T-cell (primary cell): Measurements from ENCODE around the gene NEK9. TPM values are rescaled to one million over a fixed set of nuclear protein-coding genes. Genes with fewer than 3 reads are reported as not detected.
A peak's percentile ranks its signal among the peaks of the same experiment; 100 is the strongest.

Source experiments
- ATAC-seq, 4 experiments: fragments of 200-7000 bp in 3 of 4; fragments of 150-1000 bp in 1 of 4; cut with Tn5 transposase; replicated peaks in 1 of 4; 1 replicate in 3 of 4; 2 replicates in 1 of 4; pipeline ENCODE4 v1.10.0; 2021; ENCODE audit warnings: moderate library complexity in 3 of 4, mild to moderate bottlenecking in 2 of 4, moderate number of reproducible peaks in 1 of 4
- CTCF ChIA-PET, 2 donors: fragments of 300-600 bp; sonication (Branson Sonifier 250); formaldehyde crosslinking; loops; one replicate each; lab custom pipeline; 2022; ENCODE audit warnings: antibody characterized with exemption in 2 of 2; lab: Charles Lee
- POLR2A ChIA-PET, 2 donors: fragments of 300-600 bp; sonication (Branson Sonifier 250); formaldehyde crosslinking; loops; one replicate each; lab custom pipeline; 2022; ENCODE audit warnings: antibody characterized with exemption in 2 of 2; lab: Charles Lee
- DNase-seq, 35 experiments: peaks; one replicate each; pipeline versions ENCODE4 v3.0.0 to v3.0.0-alpha.2; 2013 to 2023
- H3K27ac ChIP-seq: one replicate; pipeline ENCODE4 v1.5.1; 2013; ENCODE audit warnings: low read length
- H3K27me3 ChIP-seq, 2 experiments: replicated peaks in 1 of 2; 1 replicate in 1 of 2; 2 replicates in 1 of 2; pipeline versions ENCODE4 v1.6.1 to v1.7.0; 2013; ENCODE audit warnings: low read length in 1 of 2, mixed read lengths in 1 of 2; ENCODE audit not compliant: control insufficient read depth in 2 of 2, insufficient read depth in 2 of 2; ENCODE audit errors: extremely low read depth in 1 of 2
- H3K36me3 ChIP-seq, 2 donors: 1 replicate in 1 of 2; 2 replicates in 1 of 2; pipeline versions ENCODE4 v1.6.1 to v1.7.0; 2013; ENCODE audit warnings: low read length in 1 of 2; ENCODE audit not compliant: control insufficient read depth in 2 of 2, insufficient read depth in 1 of 2; ENCODE audit errors: extremely low read depth in 1 of 2
- H3K4me1 ChIP-seq, 2 experiments: 1 replicate in 1 of 2; 2 replicates in 1 of 2; pipeline versions ENCODE4 v1.6.1 to v1.7.0; 2013; ENCODE audit warnings: low read length in 2 of 2, mixed read lengths in 1 of 2; ENCODE audit not compliant: insufficient read depth in 2 of 2, control insufficient read depth in 1 of 2; ENCODE audit errors: extremely low read depth in 1 of 2
- H3K4me3 ChIP-seq, 2 donors: 1 replicate in 1 of 2; 2 replicates in 1 of 2; pipeline versions ENCODE4 v1.5.1 to v1.7.0; 2013; ENCODE audit warnings: mild to moderate bottlenecking in 2 of 2, low read length in 1 of 2, moderate library complexity in 1 of 2; ENCODE audit not compliant: control insufficient read depth in 1 of 2; ENCODE audit errors: extremely low read depth in 1 of 2
- H3K9me3 ChIP-seq: 2 replicates; pipeline ENCODE4 v1.7.0; 2013
- H3K27ac Mint-ChIP-seq, 2 donors: one replicate each; pipeline ENCODE4 v1.8.0; 2020 to 2021; ENCODE audit warnings: mild to moderate bottlenecking in 2 of 2, mixed read lengths in 2 of 2
- H3K27me3 Mint-ChIP-seq, 2 donors: one replicate each; pipeline ENCODE4 v1.8.0; 2021 to 2022; ENCODE audit warnings: mixed read lengths in 2 of 2
- H3K36me3 Mint-ChIP-seq: one replicate; pipeline ENCODE4 v1.8.0; 2021; ENCODE audit warnings: mixed read lengths
- H3K4me1 Mint-ChIP-seq, 3 donors: one replicate each; pipeline ENCODE4 v1.8.0; 2020 to 2022; ENCODE audit warnings: mixed read lengths in 3 of 3, mild to moderate bottlenecking in 1 of 3
- H3K4me3 Mint-ChIP-seq, 3 donors: one replicate each; pipeline ENCODE4 v1.8.0; 2020 to 2022; ENCODE audit warnings: mild to moderate bottlenecking in 3 of 3, mixed read lengths in 3 of 3, moderate library complexity in 3 of 3
- H3K9me3 Mint-ChIP-seq, 3 donors: one replicate each; pipeline ENCODE4 v1.8.0; 2020 to 2022; ENCODE audit warnings: mixed read lengths in 3 of 3
- WGBS: methylation state at CpG from one replicate; pipeline ENCODE4 v1.1.5; 2013; ENCODE audit warnings: missing lambda C conversion rate; ENCODE audit not compliant: insufficient coverage; 5-methylcytosine and 5-hydroxymethylcytosine counted together
- total RNA-seq, 35 experiments: library from RNA in 6 of 35; stranded (reverse) in 6 of 35; fragments of 120-200 nt in 1 of 35; gene quantifications; one replicate each; pipeline versions ENCODE4 v1.2.1 to v1.2.4 and lab custom pipeline; 2013 to 2026

NEK9 gene
- total RNA-seq, 5 donors from 2014 or later (not counting 1 experiment from before 2014, with no cell fraction given) = 78.9 to 121 (median 117) TPM

DNA sequence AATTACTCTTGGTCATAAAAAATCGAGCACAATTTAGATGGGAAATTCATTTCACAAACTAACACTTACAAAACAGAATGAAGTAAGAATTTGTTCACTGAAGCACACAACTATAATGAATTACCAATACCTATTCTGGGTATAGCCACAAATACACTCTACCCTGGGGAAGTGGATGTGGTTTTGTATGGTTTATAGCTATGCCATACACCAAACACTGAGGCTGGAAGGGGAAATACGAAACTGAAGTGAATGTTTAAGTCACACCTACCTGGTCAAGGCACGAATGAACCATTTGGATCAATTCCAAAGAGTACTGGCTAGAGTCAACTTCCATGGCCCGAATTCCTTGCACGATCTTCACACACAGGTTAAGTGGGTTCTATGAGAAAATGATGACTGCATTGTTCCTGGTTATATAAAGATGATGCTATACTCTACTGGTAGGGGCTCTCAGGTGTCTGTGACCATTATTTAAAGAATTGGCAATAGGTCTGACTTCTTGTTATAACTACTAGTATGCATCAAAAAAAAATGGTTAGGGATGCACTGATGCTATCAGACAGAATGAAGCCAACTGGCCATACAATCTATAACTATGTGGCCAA, 12.8 kb downstream of the NEK9 start:
- Histone ChIP-seq H3K27ac (no peak overlapping the region), H3K27me3 (no peaks in the 10 kb centered on the region), H3K4me1 (no peaks in the 10 kb centered on the region), H3K36me3 (peaks cover 4 to 92% of the 10 kb centered on the region in 2 donors), H3K4me3 (no peak overlapping the region), H3K9me3 (no peaks in the 10 kb centered on the region)
- Mint-ChIP-seq H3K4me1 (peaks cover 11 to 16% (median 13%) of the 10 kb centered on the region in 3 donors), H3K27me3 (no peaks in the 10 kb centered on the region), H3K4me3 (no peak overlapping the region), H3K27ac (no peak overlapping the region), H3K36me3 (peaks cover 70% of the 10 kb centered on the region), H3K9me3 (no peaks in the 10 kb centered on the region)
- WGBS = 50% methylated on average over 2 of the region's 5 CpGs
- ATAC-seq = peak in 3 of 4 experiments; percentile 34 to 50 (median 45)
- ChIA-PET CTCF (no interaction called here), POLR2A (no interaction called here)
- DNase-seq = no peak

DNA sequence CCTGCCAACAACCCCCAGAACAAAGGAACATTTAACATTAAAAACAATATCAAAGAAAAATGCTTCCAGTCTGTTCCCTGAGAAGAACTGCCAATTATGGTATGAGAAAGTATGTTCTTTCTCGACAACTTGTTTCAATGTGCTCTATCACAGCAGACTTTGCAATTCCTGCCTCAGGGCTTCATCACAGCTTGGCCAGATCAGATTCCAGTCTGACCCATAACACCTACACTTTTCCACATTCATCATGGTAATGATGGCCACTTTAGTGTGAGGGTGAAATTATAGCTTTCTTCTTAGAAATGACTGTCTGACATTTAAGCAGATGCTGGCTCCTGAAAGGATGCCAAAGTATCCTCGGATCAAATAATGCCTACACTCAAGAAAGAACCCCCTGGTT, 17.0 kb downstream of the NEK9 start:
- no peak for ATAC-seq
- H3K27me3 Mint-ChIP-seq = no peaks in the 10 kb centered on the region
- Histone ChIP-seq H3K9me3 (no peaks in the 10 kb centered on the region), H3K4me3 (no peak overlapping the region), H3K27me3 (no peaks in the 10 kb centered on the region), H3K4me1 (no peaks in the 10 kb centered on the region), H3K27ac (no peak overlapping the region), H3K36me3 (peaks cover 2 to 85% of the 10 kb centered on the region in 2 donors)
- H3K36me3 Mint-ChIP-seq = peaks cover 68% of the 10 kb centered on the region
- WGBS = no CpG with 5 or more reads among the region's 2 CpGs
- ChIA-PET CTCF (no interaction called here), POLR2A (no interaction called here)
- H3K4me1 Mint-ChIP-seq = peaks cover 11 to 12% (median 11%) of the 10 kb centered on the region in 3 donors
- H3K9me3 Mint-ChIP-seq = no peaks in the 10 kb centered on the region
- no peak for DNase-seq
- H3K4me3 Mint-ChIP-seq = no peak overlapping the region
- no peak overlapping the region for H3K27ac Mint-ChIP-seq

DNA sequence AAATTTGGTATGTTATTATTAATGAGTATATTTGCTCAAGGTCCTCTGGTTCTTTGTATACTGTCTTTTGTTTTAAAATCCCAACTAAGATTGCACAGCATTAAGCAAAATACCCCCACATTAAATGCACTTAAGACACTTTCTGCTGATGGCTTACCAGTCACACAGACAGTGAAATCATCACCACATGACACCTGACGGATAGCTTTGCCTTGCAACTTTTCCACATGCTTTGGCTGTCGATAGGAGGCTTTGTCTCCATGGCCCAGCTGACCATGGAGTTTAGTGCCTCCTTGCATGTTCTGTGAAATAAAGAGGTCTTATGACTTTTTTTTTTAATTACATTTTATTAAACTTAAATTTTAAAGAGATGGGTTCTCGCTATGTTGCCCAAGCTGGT, 19.7 kb downstream of the NEK9 start:
- H3K36me3 Mint-ChIP-seq = peaks cover 63% of the 10 kb centered on the region
- DNase-seq (no peak), ATAC-seq (no peak)
- no peaks in the 10 kb centered on the region for H3K4me1 ChIP-seq
- peaks cover 0 to 6% (median 0%) of the 10 kb centered on the region in 3 donors for H3K4me1 Mint-ChIP-seq
- no CpG with 5 or more reads among the region's 3 CpGs for WGBS
- H3K9me3 ChIP-seq = no peaks in the 10 kb centered on the region
- no peak overlapping the region for H3K4me3 ChIP-seq
- no peak overlapping the region for H3K4me3 Mint-ChIP-seq
- no peak overlapping the region for H3K27ac ChIP-seq
- H3K9me3 Mint-ChIP-seq = no peaks in the 10 kb centered on the region
- POLR2A ChIA-PET = no interaction called here
- no peaks in the 10 kb centered on the region for H3K27me3 Mint-ChIP-seq
- no peak overlapping the region for H3K27ac Mint-ChIP-seq
- H3K27me3 ChIP-seq = no peaks in the 10 kb centered on the region
- H3K36me3 ChIP-seq = peaks cover 6 to 81% of the 10 kb centered on the region in 2 donors
- CTCF ChIA-PET = interaction anchor here in 1 of 2 donors (0.5 to 0.7 kb wide), 3 partner anchors 24 to 385 kb away, joined by 3 to 7 read pairs (median 4); no protein-coding TSS in a partner anchor

DNA sequence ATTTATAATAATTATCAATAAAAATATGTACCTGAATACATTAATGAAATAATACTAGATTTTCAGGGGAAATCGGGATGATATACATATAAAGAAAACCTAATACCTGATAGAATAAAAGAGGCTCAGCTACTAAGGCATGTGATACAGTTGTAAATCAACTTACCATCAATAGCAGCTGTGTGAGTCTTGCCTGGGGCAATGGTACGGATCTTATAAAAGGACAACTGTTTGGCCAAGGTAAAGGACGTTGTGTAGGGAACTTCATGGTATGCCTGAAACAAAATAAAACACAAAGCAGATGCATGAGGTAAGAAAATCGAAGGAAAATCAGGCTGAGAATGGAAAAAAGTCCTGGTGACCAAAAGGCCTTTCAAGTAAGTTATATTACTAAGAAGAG, 25.4 kb downstream of the NEK9 start:
- Histone ChIP-seq H3K27me3 (no peaks in the 10 kb centered on the region), H3K36me3 (peaks cover 18 to 82% of the 10 kb centered on the region in 2 donors), H3K9me3 (no peaks in the 10 kb centered on the region), H3K4me1 (no peaks in the 10 kb centered on the region), H3K27ac (no peak overlapping the region), H3K4me3 (no peak overlapping the region)
- Mint-ChIP-seq H3K27me3 (no peaks in the 10 kb centered on the region), H3K27ac (no peak overlapping the region), H3K4me3 (no peak overlapping the region), H3K9me3 (no peaks in the 10 kb centered on the region), H3K4me1 (peaks cover 0 to 9% (median 0%) of the 10 kb centered on the region in 3 donors), H3K36me3 (peaks cover 69% of the 10 kb centered on the region)
- WGBS = 100% methylated on average over 2 of the region's 4 CpGs
- DNase-seq = no peak
- CTCF ChIA-PET = no interaction called here
- ATAC-seq = no peak
- POLR2A ChIA-PET = no interaction called here

DNA sequence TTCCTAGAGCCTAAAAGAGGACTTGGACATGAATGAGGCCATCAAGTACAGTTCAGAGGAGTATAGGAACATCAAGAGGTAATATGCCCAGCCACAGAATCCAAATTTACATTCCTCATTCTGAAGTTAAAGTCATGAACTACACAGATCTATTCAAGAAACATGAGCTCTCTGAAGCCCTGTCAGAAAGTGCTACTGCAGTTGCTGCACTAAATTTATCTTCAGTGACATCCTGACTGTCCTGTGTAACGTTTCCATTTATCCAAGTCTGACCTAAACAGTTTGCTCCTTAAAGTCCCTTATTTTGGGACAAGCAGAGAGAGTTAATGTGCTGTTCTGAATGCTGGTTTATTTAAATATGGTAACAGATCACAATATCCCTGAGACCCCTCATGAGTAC, 28.2 kb downstream of the NEK9 start:
- ATAC-seq (no peak), DNase-seq (no peak)
- WGBS = no CpG with 5 or more reads among the region's 1 CpG
- peaks cover 0 to 9% (median 0%) of the 10 kb centered on the region in 3 donors for H3K4me1 Mint-ChIP-seq
- H3K36me3 Mint-ChIP-seq = peaks cover 72% of the 10 kb centered on the region
- ChIA-PET CTCF (no interaction called here), POLR2A (no interaction called here)
- H3K27ac Mint-ChIP-seq = no peak overlapping the region
- H3K27me3 ChIP-seq = no peaks in the 10 kb centered on the region
- no peak overlapping the region for H3K27ac ChIP-seq
- no peaks in the 10 kb centered on the region for H3K9me3 ChIP-seq
- no peaks in the 10 kb centered on the region for H3K9me3 Mint-ChIP-seq
- no peak overlapping the region for H3K4me3 Mint-ChIP-seq
- H3K4me3 ChIP-seq = no peak overlapping the region
- H3K36me3 ChIP-seq = peaks cover 14 to 84% of the 10 kb centered on the region in 2 donors
- no peaks in the 10 kb centered on the region for H3K27me3 Mint-ChIP-seq
- no peaks in the 10 kb centered on the region for H3K4me1 ChIP-seq

DNA sequence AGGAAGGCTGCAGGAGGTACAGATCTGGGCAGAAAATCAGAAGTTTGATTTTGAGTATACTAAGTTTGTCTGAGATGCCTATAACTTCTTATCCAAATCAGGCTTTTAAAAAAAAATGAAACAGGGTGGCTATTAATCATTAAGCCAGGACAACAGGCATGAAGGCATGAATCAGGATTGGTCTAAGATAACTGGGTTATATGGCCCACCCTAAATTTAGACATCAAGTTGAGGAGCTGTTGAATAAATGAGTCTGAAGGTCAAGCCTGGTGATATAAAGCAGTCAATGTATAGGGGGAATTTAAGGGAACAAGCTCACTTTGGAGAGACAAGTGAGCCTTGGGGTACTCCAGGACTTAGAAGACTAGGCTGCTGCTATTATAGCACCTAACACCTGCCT, 28.6 kb downstream of the NEK9 start:
- Mint-ChIP-seq H3K36me3 (peaks cover 69% of the 10 kb centered on the region), H3K4me3 (no peak overlapping the region), H3K27ac (no peak overlapping the region), H3K27me3 (no peaks in the 10 kb centered on the region), H3K9me3 (no peaks in the 10 kb centered on the region), H3K4me1 (peaks cover 0 to 9% (median 0%) of the 10 kb centered on the region in 3 donors)
- CTCF ChIA-PET = no interaction called here
- no peak for DNase-seq
- Histone ChIP-seq H3K4me1 (no peaks in the 10 kb centered on the region), H3K9me3 (no peaks in the 10 kb centered on the region), H3K27ac (no peak overlapping the region), H3K4me3 (no peak overlapping the region), H3K36me3 (peaks cover 14 to 80% of the 10 kb centered on the region in 2 donors), H3K27me3 (no peaks in the 10 kb centered on the region)
- POLR2A ChIA-PET = no interaction called here
- no peak for ATAC-seq
